Osteocyte (in vitro differentiated cells): Measurements from ENCODE around the gene PODNL1. TPM values are rescaled to one million over a fixed set of nuclear protein-coding genes. Genes with fewer than 3 reads are reported as not detected.

ENCODE experiments used
- DNase-seq: peaks from one replicate; pipeline ENCODE4 v3.0.0; 2021; ENCODE audit warnings: mixed read lengths; ENCODE audit not compliant: unreplicated experiment; ENCODE audit errors: extremely low spot score
- H3K27ac Mint-ChIP-seq: one replicate; pipeline ENCODE4 v1.8.0; 2021; ENCODE audit warnings: mild to moderate bottlenecking, mixed read lengths; ENCODE audit not compliant: unreplicated experiment
- H3K27me3 Mint-ChIP-seq: one replicate; pipeline ENCODE4 v1.8.0; 2021; ENCODE audit warnings: mixed read lengths; ENCODE audit not compliant: unreplicated experiment
- H3K36me3 Mint-ChIP-seq: one replicate; pipeline ENCODE4 v1.8.0; 2021; ENCODE audit warnings: mixed read lengths; ENCODE audit not compliant: unreplicated experiment
- H3K4me1 Mint-ChIP-seq: one replicate; pipeline ENCODE4 v1.8.0; 2021; ENCODE audit warnings: mixed read lengths; ENCODE audit not compliant: unreplicated experiment
- H3K4me3 Mint-ChIP-seq: one replicate; pipeline ENCODE4 v1.8.0; 2021; ENCODE audit warnings: mild to moderate bottlenecking, moderate library complexity, mixed read lengths; ENCODE audit not compliant: unreplicated experiment
- H3K9me3 Mint-ChIP-seq: one replicate; pipeline ENCODE4 v1.8.0; 2021; ENCODE audit warnings: mixed read lengths; ENCODE audit not compliant: unreplicated experiment
- CTCF ChIP-seq: fragments of 200-600 bp; sonication (generic); IDR thresholded peaks from 2 replicates; pipeline ENCODE4 v1.5.0; 2021; ENCODE audit warnings: antibody characterized with exemption, mild to moderate bottlenecking, moderate library complexity
- total RNA-seq: library from RNA; stranded (reverse); gene quantifications from 2 replicates; pipeline ENCODE4 v1.2.1, GENCODE V29; 2021

The PODNL1 gene
- total RNA-seq, 1 donor from 2014 or later = 2.4 TPM

GRCh38 chr19:13881251-13881691 is 56.9 kb downstream of the PODNL1 start:
- Mint-ChIP-seq H3K9me3 (no peaks in the 10 kb centered on the region), H3K27ac (peak overlapping the region; percentile 93), H3K4me1 (peaks cover 34% of the 10 kb centered on the region), H3K4me3 (peak overlapping the region; percentile 14), H3K27me3 (no peaks in the 10 kb centered on the region), H3K36me3 (no peaks in the 10 kb centered on the region)
- DNase-seq = no peak
- TF ChIP-seq CTCF = no peak

Other genes starting within 250 kb of the PODNL1 start
- 18.6 and 22.5 TPM in 2 replicates for gene MRI1, start 173.9 kb downstream of the PODNL1 start, total RNA-seq
- gene C19orf53, start 164.0 kb downstream of the PODNL1 start, total RNA-seq = 82.4 and 86.6 TPM in 2 replicates
- gene ZSWIM4, start 143.0 kb downstream of the PODNL1 start, total RNA-seq = 14.0 and 15.1 TPM in 2 replicates
- 1.1 and 3.5 TPM in 2 replicates for gene NANOS3, start 61.3 kb downstream of the PODNL1 start, total RNA-seq
- gene BRME1, start 32.3 kb downstream of the PODNL1 start, total RNA-seq = 3.7 and 4.1 TPM in 2 replicates
- gene CC2D1A, start 32.2 kb downstream of the PODNL1 start, total RNA-seq = 44.3 and 51.3 TPM in 2 replicates
- 27.4 and 29.3 TPM in 2 replicates for gene DCAF15, start 14.1 kb upstream of the PODNL1 start, total RNA-seq
- 12.3 and 15.7 TPM in 2 replicates for gene RFX1, start 67.9 kb upstream of the PODNL1 start, total RNA-seq
- not detected in 2 replicates for gene RLN3, start 89.7 kb upstream of the PODNL1 start, total RNA-seq
- gene IL27RA, start 93.3 kb upstream of the PODNL1 start, total RNA-seq = 1.8 and 1.9 TPM in 2 replicates
- 0.30 and 0.63 TPM in 2 replicates for gene PALM3, start 123.7 kb upstream of the PODNL1 start, total RNA-seq
- 1.8 and 2.1 TPM in 2 replicates for gene MISP3, start 134.4 kb upstream of the PODNL1 start, total RNA-seq
- 0.54 TPM in 1 of 2 replicates, not detected in the other for gene C19orf67, start 147.4 kb upstream of the PODNL1 start, total RNA-seq
- 34.9 and 38.9 TPM in 2 replicates for gene SAMD1, start 152.3 kb upstream of the PODNL1 start, total RNA-seq
- gene PRKACA, start 179.3 kb upstream of the PODNL1 start, total RNA-seq = 109 and 115 TPM in 2 replicates
- gene ASF1B, start 198.2 kb upstream of the PODNL1 start, total RNA-seq = 4.5 and 5.5 TPM in 2 replicates